Measurements from ENCODE around the gene TP63.

TP63 gene

GRCh38 chr3:189789432-189789831, 158.2 kb downstream of the TP63 start:
- no peak overlapping the region for H3K27ac ChIP-seq
- TF ChIP-seq ZFX (IDR thresholded peaks at IDR 0.05) (no peak), CTCF (conservative IDR thresholded peaks at IDR 0.05) (no peak)

GRCh38 chr3:189790658-189791057, 159.5 kb downstream of the TP63 start:
- H3K27ac ChIP-seq = no peak overlapping the region
- no peak for TF ChIP-seq ZFX (IDR thresholded peaks at IDR 0.05)
- TF ChIP-seq CTCF (conservative IDR thresholded peaks at IDR 0.05) = no peak

DNA sequence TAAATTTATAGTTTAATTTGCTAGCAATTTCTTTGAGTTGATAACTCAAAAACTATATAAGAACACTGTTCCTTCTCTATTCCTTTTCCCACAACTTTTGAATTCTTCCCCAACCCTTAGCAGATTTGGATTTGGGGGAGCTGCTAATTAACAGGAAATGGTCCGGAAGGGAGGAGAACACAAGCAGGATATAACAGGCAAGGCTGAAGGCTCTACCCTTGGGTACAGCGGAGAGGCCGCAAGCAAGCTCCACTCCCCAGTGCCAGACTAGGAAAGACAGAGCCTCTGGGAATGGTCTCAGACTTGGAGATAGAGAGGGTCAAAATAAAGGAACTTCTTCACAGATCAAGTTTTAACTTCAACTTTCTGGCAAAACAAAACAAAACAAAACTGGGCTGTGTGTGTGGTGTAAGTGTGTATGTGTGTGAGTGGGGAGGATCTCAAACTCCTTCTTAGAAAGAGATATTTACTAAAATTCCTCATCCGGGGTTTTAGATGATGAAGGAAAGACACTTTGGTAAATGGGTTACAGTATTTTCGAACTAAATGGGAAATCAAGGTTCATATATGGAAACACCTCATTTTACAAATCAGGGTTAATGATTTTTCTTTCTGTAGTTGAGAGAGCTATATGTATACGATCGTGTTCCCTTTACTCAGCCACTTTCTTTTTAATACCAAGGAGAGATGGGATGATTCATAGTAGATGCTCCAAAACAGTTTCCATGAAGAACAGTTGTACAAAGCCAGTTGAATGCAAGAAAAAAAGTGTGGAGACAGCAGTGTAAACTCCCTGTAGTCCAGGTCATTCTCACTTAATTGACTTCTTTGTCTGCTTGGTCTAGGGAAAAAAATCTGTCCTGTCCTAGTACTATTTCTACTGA, 161.1 kb downstream of the TP63 start:
- TF ChIP-seq ZFX (IDR thresholded peaks at IDR 0.05) (no peak), CTCF (conservative IDR thresholded peaks at IDR 0.05) (no peak)
- H3K27ac ChIP-seq = no peak overlapping the region

DNA sequence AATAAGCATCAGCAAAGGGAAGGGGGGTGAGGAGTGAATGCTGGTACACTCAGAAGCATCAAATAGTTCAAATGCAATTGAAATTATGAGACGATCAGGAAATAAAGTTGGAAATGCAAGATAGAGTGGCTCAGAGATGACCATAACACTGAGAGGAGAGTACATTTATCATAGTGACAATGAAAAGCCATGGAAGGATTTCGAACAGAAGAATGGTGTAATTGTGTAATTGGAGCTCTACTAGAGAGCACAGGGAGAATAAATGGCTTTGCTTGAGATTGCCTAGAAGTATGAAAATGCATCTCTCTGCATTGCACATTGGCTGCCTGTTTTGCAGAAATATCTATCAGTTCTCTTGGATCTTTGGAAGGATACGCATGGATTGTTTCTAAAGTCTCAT, 163.3 kb downstream of the TP63 start:
- H3K27ac ChIP-seq = no peak overlapping the region
- TF ChIP-seq CTCF (conservative IDR thresholded peaks at IDR 0.05) = no peak
- TF ChIP-seq ZFX (IDR thresholded peaks at IDR 0.05) = no peak

GRCh38 chr3:189797103-189797750, 166.0 kb downstream of the TP63 start:
- H3K27ac ChIP-seq = no peak overlapping the region

GRCh38 chr3:189799366-189799765, 168.2 kb downstream of the TP63 start:
- H3K27ac ChIP-seq = no peak overlapping the region
- TF ChIP-seq ZFX (IDR thresholded peaks at IDR 0.05) (no peak), CTCF (conservative IDR thresholded peaks at IDR 0.05) (no peak)

More at GRCh38 chr3:189797103-189797750, 166.0 kb downstream of the TP63 start:
- TF ChIP-seq ZFX (IDR thresholded peaks at IDR 0.05) (no peak), CTCF (conservative IDR thresholded peaks at IDR 0.05) (no peak)

DNA sequence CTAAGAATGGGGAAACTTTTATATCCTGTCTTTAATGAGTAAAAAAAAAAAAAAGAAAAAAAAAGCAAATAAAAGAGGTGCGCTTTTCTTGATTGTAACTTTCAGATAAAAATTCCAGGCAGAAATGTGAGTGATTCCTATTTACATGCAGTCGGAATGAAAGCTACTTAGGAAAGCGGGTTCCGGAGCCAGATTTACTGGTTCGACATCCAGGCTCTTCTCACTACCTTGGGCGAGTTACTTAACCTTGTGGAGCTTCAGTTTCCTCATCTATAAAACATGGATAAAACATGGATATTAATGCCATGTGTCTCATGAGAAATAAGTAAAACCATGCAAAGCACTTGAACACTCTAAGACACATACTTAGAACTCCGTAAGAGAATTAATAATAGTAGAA, 169.2 kb downstream of the TP63 start:
- H3K27ac ChIP-seq = no peak overlapping the region
- TF ChIP-seq ZFX (IDR thresholded peaks at IDR 0.05) (no peak), CTCF (conservative IDR thresholded peaks at IDR 0.05) (no peak)

All from C4-2B (cell line).